ENCODE measurements around the gene TM9SF3. TPM values are rescaled to one million over a fixed set of nuclear protein-coding genes. Genes with fewer than 3 reads are reported as not detected.

TM9SF3 gene
- polyA plus RNA-seq: 100 to 1,000 TPM in 1 of 4 donors, 10 to 100 TPM in 3; 30.3 to 250 (median 62.5) TPM
- long read RNA-seq, donor 1, full-length matches to known transcripts: 110 of 171 reads
- long read RNA-seq, donor 1, partial matches to known transcripts: 54 of 171 reads
- long read RNA-seq, donor 1, other reads (novel, unspliced or antisense): 7 of 171 reads
- long read RNA-seq, donor 2, full-length matches to known transcripts: 42 of 53 reads
- long read RNA-seq, donor 2, partial matches to known transcripts: 11 of 53 reads
- long read RNA-seq, donor 2, other reads (novel, unspliced or antisense): 0 of 53 reads
- long read RNA-seq, donor 3, full-length matches to known transcripts: 21 of 94 reads
- long read RNA-seq, donor 3, partial matches to known transcripts: 73 of 94 reads
- long read RNA-seq, donor 3, other reads (novel, unspliced or antisense): 0 of 94 reads
- long read RNA-seq, donor 4, full-length matches to known transcripts: 3 of 3 reads
- long read RNA-seq, donor 4, partial matches to known transcripts: 0 of 3 reads
- long read RNA-seq, donor 4, other reads (novel, unspliced or antisense): 0 of 3 reads
- long read RNA-seq, donor 5, full-length matches to known transcripts: 5 of 19 reads
- long read RNA-seq, donor 5, partial matches to known transcripts: 14 of 19 reads
- long read RNA-seq, donor 5, other reads (novel, unspliced or antisense): 0 of 19 reads
- long read RNA-seq, donor 6, full-length matches to known transcripts: 42 of 70 reads
- long read RNA-seq, donor 6, partial matches to known transcripts: 28 of 70 reads
- long read RNA-seq, donor 6, other reads (novel, unspliced or antisense): 0 of 70 reads
- long read RNA-seq, donor 7: 0 reads
- long read RNA-seq, donor 8, full-length matches to known transcripts: 1 of 1 reads
- long read RNA-seq, donor 8, partial matches to known transcripts: 0 of 1 reads
- long read RNA-seq, donor 8, other reads (novel, unspliced or antisense): 0 of 1 reads
- long read RNA-seq, donor 9, full-length matches to known transcripts: 2 of 2 reads
- long read RNA-seq, donor 9, partial matches to known transcripts: 0 of 2 reads
- long read RNA-seq, donor 9, other reads (novel, unspliced or antisense): 0 of 2 reads
- long read RNA-seq, donor 10, full-length matches to known transcripts: 59 of 82 reads
- long read RNA-seq, donor 10, partial matches to known transcripts: 23 of 82 reads
- long read RNA-seq, donor 10, other reads (novel, unspliced or antisense): 0 of 82 reads

DNA sequence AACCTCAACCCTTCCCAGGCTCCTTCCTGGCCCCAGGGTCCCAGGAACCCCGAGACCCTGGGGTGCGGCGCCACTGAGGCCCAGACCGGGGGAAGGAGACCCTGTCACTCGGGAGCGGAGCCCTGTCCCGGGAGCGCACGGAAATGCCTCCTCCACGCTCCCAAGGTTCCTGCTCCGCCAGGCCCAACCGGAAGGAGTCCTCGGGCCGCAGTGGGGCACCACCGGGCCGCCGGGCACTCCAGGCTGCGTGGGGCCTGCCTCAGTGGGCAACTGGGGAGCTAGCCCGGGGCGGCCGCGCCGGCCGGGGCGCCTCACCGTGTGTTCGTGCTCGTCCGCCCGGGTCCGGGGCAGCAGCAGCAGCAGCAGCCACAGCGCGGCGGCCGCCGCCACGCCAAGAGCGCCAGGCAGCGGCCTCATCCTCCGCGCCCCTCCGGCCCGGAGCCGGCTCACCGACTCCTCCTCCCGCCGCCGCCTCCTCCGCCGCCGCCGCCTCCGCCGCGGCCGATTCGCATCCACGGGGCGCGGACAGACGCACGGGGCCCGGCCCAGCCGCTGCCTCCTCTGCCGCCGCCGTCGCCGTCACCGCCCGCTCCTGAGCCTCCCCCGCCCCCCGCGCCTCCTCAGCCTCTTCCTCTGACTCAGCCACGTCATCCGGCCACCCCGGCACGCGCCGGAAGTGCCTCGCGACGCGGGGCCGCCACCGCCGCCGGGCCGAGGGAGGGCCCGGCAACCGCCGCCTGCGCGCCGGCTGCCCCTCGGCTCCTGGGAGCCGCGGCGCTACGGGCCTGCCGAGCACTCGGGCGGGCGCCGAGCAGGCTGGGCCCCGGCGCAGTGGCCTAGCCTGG, at the start of gene TM9SF3:
Gene TM9SF3 (minus strand): TSS at position 594 of the 845 bp plus-strand sequence. CDS start 177 bp downstream, at position 417.
- Histone ChIP-seq H3K27me3 (ENCODE audit: control insufficient read depth in 3 of 3, insufficient read depth in 3 of 3, low read length in 3 of 3) (no peaks in the 10 kb centered on the region), H3K4me1 (ENCODE audit: control insufficient read depth in 3 of 3, insufficient read depth in 2 of 3, low read depth in 1 of 3, low read length in 2 of 3) (peaks cover 6 to 32% (median 11%) of the 10 kb centered on the region in 3 donors), H3K36me3 (ENCODE audit: control insufficient read depth in 3 of 3, insufficient read depth in 2 of 3, low read depth in 1 of 3, low read length in 3 of 3) (peaks cover 0 to 8% (median 0%) of the 10 kb centered on the region in 3 donors), H3K4me3 (ENCODE audit: low read depth in 1 of 3, low read length in 3 of 3) (peak within 1 kb of the TSS; percentile 67 to 95 (median 74)), H3K9me3 (ENCODE audit: control insufficient read depth in 2 of 2, insufficient read depth in 1 of 2, low read depth in 1 of 2, low read length in 1 of 2) (no peaks in the 10 kb centered on the region), H3K27ac (ENCODE audit: low read depth in 1 of 3, low read length in 2 of 3) (peak within 1 kb of the TSS; percentile 89 to 100 (median 99))
- 1% methylated on average over 58 to 107 of the region's 107 CpGs for WGBS, 3 donors
- FAIRE-seq: no peak
- peak; percentile 89 to 97 for DNase-seq

DNA sequence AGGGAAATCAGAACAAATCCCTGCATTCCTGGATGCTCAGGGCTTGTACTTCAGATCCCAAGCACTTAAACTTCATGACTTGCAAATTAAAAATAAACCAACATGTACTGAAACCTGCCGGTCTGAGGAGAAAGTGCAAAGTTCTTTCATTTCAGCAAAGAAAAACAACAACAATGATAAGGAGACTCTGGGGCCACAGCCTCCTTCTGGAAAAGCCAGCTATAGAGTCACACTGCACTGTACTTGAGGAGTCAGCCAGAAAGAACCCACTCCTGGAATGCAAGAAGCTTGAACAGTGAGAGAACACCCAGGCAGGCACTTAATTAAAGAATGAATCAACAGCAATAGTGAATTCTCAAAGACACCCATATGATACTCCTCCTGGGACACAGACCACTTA, 49.7 kb upstream of the TM9SF3 start:
- no peaks in the 10 kb centered on the region for H3K27me3 ChIP-seq (ENCODE audit: control insufficient read depth in 3 of 3, insufficient read depth in 3 of 3, low read length in 3 of 3)
- 12 to 40% (median 27%) methylated on average over 1 of the region's 1 CpG for WGBS, 3 donors
- DNase-seq (peak; percentile 73 to 84), FAIRE-seq (no peak)
- H3K9me3 ChIP-seq (ENCODE audit: control insufficient read depth in 2 of 2, insufficient read depth in 1 of 2, low read depth in 1 of 2, low read length in 1 of 2): peaks cover 0 to 7% of the 10 kb centered on the region in 2 donors
- H3K4me1 ChIP-seq (ENCODE audit: control insufficient read depth in 3 of 3, insufficient read depth in 2 of 3, low read depth in 1 of 3, low read length in 2 of 3): peaks cover 2 to 59% (median 3%) of the 10 kb centered on the region in 3 donors
- peak overlapping the region in 1 of 3 donors; percentile 83 for H3K27ac ChIP-seq (ENCODE audit: low read depth in 1 of 3, low read length in 2 of 3)
- H3K4me3 ChIP-seq (ENCODE audit: low read depth in 1 of 3, low read length in 3 of 3): no peak overlapping the region
- peaks cover 0 to 2% (median 0%) of the 10 kb centered on the region in 3 donors for H3K36me3 ChIP-seq (ENCODE audit: control insufficient read depth in 3 of 3, insufficient read depth in 2 of 3, low read depth in 1 of 3, low read length in 3 of 3)

DNA sequence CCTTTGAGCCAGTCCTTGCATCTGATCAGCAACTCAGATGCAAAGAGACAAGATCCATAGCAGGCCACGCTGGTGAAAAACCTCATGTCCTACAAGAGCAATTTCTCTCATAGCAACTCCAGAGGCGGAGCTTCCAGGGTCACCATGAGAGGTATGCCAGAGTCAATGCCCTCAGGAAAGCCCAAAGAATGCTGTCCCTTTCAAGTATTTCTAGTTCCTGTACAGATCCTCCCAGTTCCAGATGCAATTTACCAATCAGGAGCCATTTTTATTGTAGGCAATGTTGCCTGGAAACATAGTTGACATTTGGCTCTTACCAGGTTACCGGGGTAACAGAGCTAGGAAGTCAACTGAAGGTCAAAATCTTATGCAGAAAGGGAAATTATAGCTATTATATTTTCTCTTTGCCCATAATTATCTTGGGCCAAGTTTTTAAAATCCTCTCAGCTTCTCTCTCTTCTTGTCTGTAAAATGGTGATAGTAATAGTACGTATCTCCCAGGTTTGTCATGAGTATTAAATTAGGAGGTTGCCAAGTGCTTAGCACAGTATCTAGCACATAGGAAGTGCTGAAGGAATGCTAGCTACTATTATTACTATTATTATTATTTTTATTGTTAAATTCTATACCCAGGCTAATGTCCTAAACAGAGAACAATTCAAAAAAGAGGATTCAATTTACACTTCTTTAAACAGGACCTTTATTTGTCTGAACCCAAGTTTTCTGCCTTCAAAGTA, 46.3 kb upstream of the TM9SF3 start:
- 64 to 72% (median 67%) methylated on average over 4 of the region's 4 CpGs for WGBS, 3 donors

DNA sequence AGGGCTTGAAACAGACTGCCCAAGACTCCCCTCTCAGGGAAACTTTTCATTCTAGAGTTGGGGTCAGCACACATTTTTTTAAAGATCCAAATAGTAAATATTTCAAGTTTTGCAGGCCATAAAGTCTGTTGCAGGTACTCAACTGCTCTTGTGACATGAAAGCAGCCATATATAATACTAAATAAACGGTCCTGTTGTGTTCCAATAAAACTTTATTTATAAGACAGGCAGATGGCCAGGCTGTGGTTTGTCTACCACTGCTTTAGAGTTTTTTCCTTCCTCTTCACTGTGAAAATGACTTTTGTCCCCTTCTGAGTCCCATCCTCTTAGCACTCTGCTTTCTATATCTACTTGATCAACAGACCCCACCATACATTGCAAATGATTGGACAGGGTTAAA, 40.5 kb upstream of the TM9SF3 start:
- WGBS, 3 donors: 69 to 80% (median 72%) methylated on average over 1 of the region's 1 CpG
- H3K27ac ChIP-seq (ENCODE audit: low read depth in 1 of 3, low read length in 2 of 3): no peak overlapping the region
- peaks cover 0 to under 1% (median 0%) of the 10 kb centered on the region in 3 donors for H3K4me1 ChIP-seq (ENCODE audit: control insufficient read depth in 3 of 3, insufficient read depth in 2 of 3, low read depth in 1 of 3, low read length in 2 of 3)
- FAIRE-seq (no peak), DNase-seq (no peak)
- H3K4me3 ChIP-seq (ENCODE audit: low read depth in 1 of 3, low read length in 3 of 3): no peak overlapping the region
- H3K9me3 ChIP-seq (ENCODE audit: control insufficient read depth in 2 of 2, insufficient read depth in 1 of 2, low read depth in 1 of 2, low read length in 1 of 2): no peaks in the 10 kb centered on the region
- no peaks in the 10 kb centered on the region for H3K36me3 ChIP-seq (ENCODE audit: control insufficient read depth in 3 of 3, insufficient read depth in 2 of 3, low read depth in 1 of 3, low read length in 3 of 3)
- no peaks in the 10 kb centered on the region for H3K27me3 ChIP-seq (ENCODE audit: control insufficient read depth in 3 of 3, insufficient read depth in 3 of 3, low read length in 3 of 3)

More for the DNA sequence above, 46.3 kb upstream of the TM9SF3 start:
- no peaks in the 10 kb centered on the region for H3K27me3 ChIP-seq (ENCODE audit: control insufficient read depth in 3 of 3, insufficient read depth in 3 of 3, low read length in 3 of 3)
- H3K27ac ChIP-seq (ENCODE audit: low read depth in 1 of 3, low read length in 2 of 3): peak overlapping the region in 1 of 3 donors; percentile 53
- FAIRE-seq (no peak), DNase-seq (peak; percentile 49 to 87)
- H3K4me3 ChIP-seq (ENCODE audit: low read depth in 1 of 3, low read length in 3 of 3): no peak overlapping the region
- H3K4me1 ChIP-seq (ENCODE audit: control insufficient read depth in 3 of 3, insufficient read depth in 2 of 3, low read depth in 1 of 3, low read length in 2 of 3): peaks cover 2 to 54% (median 3%) of the 10 kb centered on the region in 3 donors
- peaks cover 0 to 2% of the 10 kb centered on the region in 2 donors for H3K9me3 ChIP-seq (ENCODE audit: control insufficient read depth in 2 of 2, insufficient read depth in 1 of 2, low read depth in 1 of 2, low read length in 1 of 2)
- peaks cover 0 to 2% (median 0%) of the 10 kb centered on the region in 3 donors for H3K36me3 ChIP-seq (ENCODE audit: control insufficient read depth in 3 of 3, insufficient read depth in 2 of 3, low read depth in 1 of 3, low read length in 3 of 3)

DNA sequence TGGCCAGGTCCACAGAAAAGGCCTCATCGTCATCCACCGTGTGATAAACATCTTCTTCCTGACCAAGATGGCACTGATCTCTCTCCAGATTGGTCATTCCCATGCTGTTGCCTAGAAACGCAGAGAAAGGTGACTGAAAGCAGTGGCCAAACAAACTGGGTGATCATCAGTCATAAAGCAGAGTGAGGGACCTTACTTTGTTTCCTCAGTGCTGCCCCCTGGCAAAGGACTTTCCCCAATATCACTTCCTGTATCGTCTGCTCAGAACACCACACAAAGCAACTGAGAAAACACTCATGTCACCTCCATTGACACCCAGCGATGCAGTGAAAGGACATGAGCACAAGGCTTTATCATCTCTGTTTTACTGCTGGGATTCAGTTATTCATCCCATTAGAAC, 40.0 kb upstream of the TM9SF3 start:
- no peak for FAIRE-seq
- DNase-seq: no peak
- Histone ChIP-seq H3K36me3 (ENCODE audit: control insufficient read depth in 3 of 3, insufficient read depth in 2 of 3, low read depth in 1 of 3, low read length in 3 of 3) (no peaks in the 10 kb centered on the region), H3K9me3 (ENCODE audit: control insufficient read depth in 2 of 2, insufficient read depth in 1 of 2, low read depth in 1 of 2, low read length in 1 of 2) (no peaks in the 10 kb centered on the region), H3K27ac (ENCODE audit: low read depth in 1 of 3, low read length in 2 of 3) (no peak overlapping the region), H3K4me1 (ENCODE audit: control insufficient read depth in 3 of 3, insufficient read depth in 2 of 3, low read depth in 1 of 3, low read length in 2 of 3) (no peaks in the 10 kb centered on the region), H3K4me3 (ENCODE audit: low read depth in 1 of 3, low read length in 3 of 3) (no peak overlapping the region), H3K27me3 (ENCODE audit: control insufficient read depth in 3 of 3, insufficient read depth in 3 of 3, low read length in 3 of 3) (no peaks in the 10 kb centered on the region)
- WGBS, 3 donors: 85 to 93% (median 90%) methylated on average over 5 of the region's 5 CpGs

DNA sequence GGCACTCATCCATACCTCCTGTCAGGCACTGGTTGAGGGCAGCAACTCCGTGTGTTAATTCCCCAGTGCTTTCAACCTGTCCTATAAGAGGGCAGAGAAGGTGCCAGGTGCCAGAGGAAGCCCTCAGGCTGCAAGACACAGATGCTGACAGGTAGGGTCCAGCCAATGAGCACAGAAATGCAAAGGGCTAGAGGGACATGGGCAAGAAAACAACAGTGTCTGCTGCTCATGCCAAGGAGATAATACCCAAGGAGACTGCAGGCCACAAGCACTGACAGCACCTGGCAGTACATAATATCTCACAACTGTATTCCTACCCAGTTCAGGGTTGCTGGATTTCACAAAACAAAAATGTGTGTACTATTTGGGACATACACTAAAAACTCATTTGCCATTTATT, 38.4 kb upstream of the TM9SF3 start:
- no peaks in the 10 kb centered on the region for H3K27me3 ChIP-seq (ENCODE audit: control insufficient read depth in 3 of 3, insufficient read depth in 3 of 3, low read length in 3 of 3)
- H3K9me3 ChIP-seq (ENCODE audit: control insufficient read depth in 2 of 2, insufficient read depth in 1 of 2, low read depth in 1 of 2, low read length in 1 of 2): no peaks in the 10 kb centered on the region
- no peak overlapping the region for H3K4me3 ChIP-seq (ENCODE audit: low read depth in 1 of 3, low read length in 3 of 3)
- no peaks in the 10 kb centered on the region for H3K4me1 ChIP-seq (ENCODE audit: control insufficient read depth in 3 of 3, insufficient read depth in 2 of 3, low read depth in 1 of 3, low read length in 2 of 3)
- WGBS, 3 donors: 80 to 100% (median 94%) methylated on average over 1 of the region's 1 CpG
- H3K27ac ChIP-seq (ENCODE audit: low read depth in 1 of 3, low read length in 2 of 3): no peak overlapping the region
- H3K36me3 ChIP-seq (ENCODE audit: control insufficient read depth in 3 of 3, insufficient read depth in 2 of 3, low read depth in 1 of 3, low read length in 3 of 3): no peaks in the 10 kb centered on the region
- no peak for DNase-seq
- FAIRE-seq: no peak

Measured in small intestine (tissue), 16 donors.